Measurements from ENCODE around the gene DPYSL4. TPM values are rescaled to one million over a fixed set of nuclear protein-coding genes. Genes with fewer than 3 reads are reported as not detected.
A peak's percentile ranks its signal among the peaks of the same experiment; 100 is the strongest.

DPYSL4 gene
- polyA plus RNA-seq, 3 donors, result 0.08 TPM; not detected in 2

DNA sequence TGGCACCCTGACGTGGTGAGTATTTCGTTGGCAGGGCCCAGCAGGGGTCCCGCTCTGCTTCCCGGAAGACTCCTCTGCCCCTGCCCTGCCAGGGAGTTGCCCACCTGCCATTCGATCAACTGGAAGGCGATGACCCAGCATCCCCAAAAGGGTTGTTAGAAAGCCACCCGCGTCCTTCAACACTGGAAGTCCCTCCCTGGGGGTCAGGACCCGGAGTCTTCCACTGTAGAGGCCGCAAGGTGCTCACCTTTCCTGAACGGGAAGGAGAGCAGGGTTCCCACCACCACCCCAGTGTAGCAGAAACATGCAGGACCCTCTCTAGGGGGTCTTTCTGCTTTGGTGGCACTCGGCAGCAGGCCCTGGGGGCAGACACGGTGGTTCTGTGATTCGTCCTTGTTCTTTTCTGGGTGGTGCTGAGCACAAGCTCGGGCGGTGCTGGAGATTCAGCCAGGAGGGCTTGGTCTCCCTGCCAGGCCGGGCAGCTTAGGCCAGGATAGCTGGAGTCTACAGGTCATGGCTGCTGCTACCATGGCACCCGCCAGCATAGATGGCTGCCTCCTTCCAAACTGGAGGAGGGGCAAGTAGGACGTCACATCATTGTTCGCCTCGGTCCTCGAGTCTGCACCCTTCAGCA lies 19.6 kb upstream of the DPYSL4 start:
- Histone ChIP-seq H3K27ac (ENCODE audit: low read depth in 1 of 2, low read length in 2 of 2) (no peak overlapping the region), H3K9me3 (replicated peaks in 1 of 2; ENCODE audit: control insufficient read depth in 1 of 2, insufficient read depth in 1 of 2, low read length in 2 of 2) (no peaks in the 10 kb centered on the region), H4K20me1 (ENCODE audit: insufficient read depth, low read length) (no peaks in the 10 kb centered on the region), H2AFZ (ENCODE audit: insufficient read depth, low read depth, low read length, poor library complexity, severe bottlenecking) (no peak overlapping the region), H3K79me2 (ENCODE audit: insufficient read depth, low read length) (no peaks in the 10 kb centered on the region), H3K4me3 (replicated peaks in 1 of 3; ENCODE audit: low read depth in 2 of 3, low read length in 3 of 3) (no peak overlapping the region), H3K4me2 (replicated peaks; ENCODE audit: extremely low read depth, low read length, poor library complexity, severe bottlenecking) (no peak overlapping the region), H3K27me3 (ENCODE audit: control insufficient read depth in 2 of 2, insufficient read depth in 2 of 2, low read length in 2 of 2) (peaks cover 0 to 3% of the 10 kb centered on the region in 2 donors), H3K4me1 (ENCODE audit: control insufficient read depth in 1 of 2, insufficient read depth in 2 of 2, low read length in 2 of 2) (no peaks in the 10 kb centered on the region), H3K9ac (ENCODE audit: insufficient read depth, low read length, poor library complexity, severe bottlenecking) (no peak overlapping the region), H3K36me3 (replicated peaks in 1 of 2; ENCODE audit: control insufficient read depth in 1 of 2, insufficient read depth in 2 of 2, low read length in 2 of 2) (no peaks in the 10 kb centered on the region)
- Mint-ChIP-seq H3K4me3 (no peak overlapping the region), H3K9me3 (peaks cover 0 to 2% (median 0%) of the 10 kb centered on the region in 7 donors), H3K36me3 (no peaks in the 10 kb centered on the region), H3K27me3 (ENCODE audit: low read depth in 3 of 3) (peaks cover 7 to 9% (median 7%) of the 10 kb centered on the region in 3 donors), H3K4me1 (no peaks in the 10 kb centered on the region), H3K27ac (peak overlapping the region in 1 of 7 donors; percentile 56)
- WGBS (ENCODE audit: insufficient coverage), result 92% methylated on average over 18 of the region's 22 CpGs
- intact Hi-C loops (cut with micrococcal nuclease), result no loop called here
- DNase-seq, result no peak
- TF ChIP-seq, protein P1, sequence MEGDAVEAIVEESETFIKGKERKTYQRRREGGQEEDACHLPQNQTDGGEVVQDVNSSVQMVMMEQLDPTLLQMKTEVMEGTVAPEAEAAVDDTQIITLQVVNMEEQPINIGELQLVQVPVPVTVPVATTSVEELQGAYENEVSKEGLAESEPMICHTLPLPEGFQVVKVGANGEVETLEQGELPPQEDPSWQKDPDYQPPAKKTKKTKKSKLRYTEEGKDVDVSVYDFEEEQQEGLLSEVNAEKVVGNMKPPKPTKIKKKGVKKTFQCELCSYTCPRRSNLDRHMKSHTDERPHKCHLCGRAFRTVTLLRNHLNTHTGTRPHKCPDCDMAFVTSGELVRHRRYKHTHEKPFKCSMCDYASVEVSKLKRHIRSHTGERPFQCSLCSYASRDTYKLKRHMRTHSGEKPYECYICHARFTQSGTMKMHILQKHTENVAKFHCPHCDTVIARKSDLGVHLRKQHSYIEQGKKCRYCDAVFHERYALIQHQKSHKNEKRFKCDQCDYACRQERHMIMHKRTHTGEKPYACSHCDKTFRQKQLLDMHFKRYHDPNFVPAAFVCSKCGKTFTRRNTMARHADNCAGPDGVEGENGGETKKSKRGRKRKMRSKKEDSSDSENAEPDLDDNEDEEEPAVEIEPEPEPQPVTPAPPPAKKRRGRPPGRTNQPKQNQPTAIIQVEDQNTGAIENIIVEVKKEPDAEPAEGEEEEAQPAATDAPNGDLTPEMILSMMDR (IDR thresholded peaks at IDR 0.05), result no peak

DNA sequence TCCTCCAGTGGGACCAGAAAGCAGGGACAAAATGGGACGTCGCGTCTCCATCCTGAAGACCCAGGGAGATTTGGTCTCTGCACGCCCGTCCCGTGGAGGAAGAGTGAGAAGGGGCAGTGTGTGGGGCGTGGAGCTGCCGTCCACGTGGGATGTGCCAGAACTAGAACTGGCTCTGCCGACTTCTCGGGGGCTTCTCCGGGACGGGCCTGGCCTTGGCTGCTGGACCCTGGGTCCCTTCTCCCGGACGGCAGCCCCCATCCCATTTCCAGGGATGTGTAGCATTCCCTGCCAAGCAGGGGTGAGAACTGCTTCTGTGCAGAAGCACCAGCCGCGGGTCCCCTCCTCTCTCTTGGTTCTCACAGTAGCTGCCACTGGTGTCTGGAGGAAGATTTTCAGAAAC lies 18.8 kb upstream of the DPYSL4 start:
- intact Hi-C loops (cut with micrococcal nuclease), result no loop called here
- Histone ChIP-seq H3K9me3 (replicated peaks in 1 of 2; ENCODE audit: control insufficient read depth in 1 of 2, insufficient read depth in 1 of 2, low read length in 2 of 2) (no peaks in the 10 kb centered on the region), H3K27me3 (ENCODE audit: control insufficient read depth in 2 of 2, insufficient read depth in 2 of 2, low read length in 2 of 2) (peaks cover 0 to 2% of the 10 kb centered on the region in 2 donors), H3K27ac (ENCODE audit: low read depth in 1 of 2, low read length in 2 of 2) (no peak overlapping the region), H3K4me2 (replicated peaks; ENCODE audit: extremely low read depth, low read length, poor library complexity, severe bottlenecking) (no peak overlapping the region), H4K20me1 (ENCODE audit: insufficient read depth, low read length) (no peaks in the 10 kb centered on the region), H3K9ac (ENCODE audit: insufficient read depth, low read length, poor library complexity, severe bottlenecking) (no peak overlapping the region), H3K36me3 (replicated peaks in 1 of 2; ENCODE audit: control insufficient read depth in 1 of 2, insufficient read depth in 2 of 2, low read length in 2 of 2) (no peaks in the 10 kb centered on the region), H3K4me1 (ENCODE audit: control insufficient read depth in 1 of 2, insufficient read depth in 2 of 2, low read length in 2 of 2) (no peaks in the 10 kb centered on the region), H3K79me2 (ENCODE audit: insufficient read depth, low read length) (no peaks in the 10 kb centered on the region), H3K4me3 (replicated peaks in 1 of 3; ENCODE audit: low read depth in 2 of 3, low read length in 3 of 3) (no peak overlapping the region), H2AFZ (ENCODE audit: insufficient read depth, low read depth, low read length, poor library complexity, severe bottlenecking) (no peak overlapping the region)
- no peaks in the 10 kb centered on the region for H3K4me1 Mint-ChIP-seq
- TF ChIP-seq, protein P1 (IDR thresholded peaks at IDR 0.05), result no peak
- no peak for DNase-seq
- 88% methylated on average over 11 of the region's 17 CpGs for WGBS (ENCODE audit: insufficient coverage)
- H3K9me3 Mint-ChIP-seq, result peaks cover 0 to 2% (median 0%) of the 10 kb centered on the region in 7 donors
- H3K27ac Mint-ChIP-seq, result peak overlapping the region in 1 of 7 donors; percentile 63
- no peaks in the 10 kb centered on the region for H3K36me3 Mint-ChIP-seq
- H3K27me3 Mint-ChIP-seq (ENCODE audit: low read depth in 3 of 3), result peaks cover 7 to 12% (median 9%) of the 10 kb centered on the region in 3 donors
- no peak overlapping the region for H3K4me3 Mint-ChIP-seq
